Adrenal gland (tissue), 12 donors: ENCODE measurements around the gene PRSS3. TPM values are rescaled to one million over a fixed set of nuclear protein-coding genes. Genes with fewer than 3 reads are reported as not detected.
A peak's percentile ranks its signal among the peaks of the same experiment; 100 is the strongest.
"Not testable (repeated sequence)": the region's sequence is repeated elsewhere in the genome, so short reads cannot be mapped to it uniquely, and the experiment has no call there.

Experiments used
- DNase-seq, 7 donors: peaks; one replicate each; pipeline ENCODE4 v3.0.0-alpha.2; 2019 to 2020
- H3K27ac ChIP-seq, 5 donors: fragments of 200-600 bp; sonication (generic) in 4 of 5; 1 replicate in 3 of 5; 2 replicates in 2 of 5; pipeline versions ENCODE4 v1.5.1 to v1.8.0; 2016 to 2020; ENCODE audit warnings: mild to moderate bottlenecking in 1 of 5
- H3K27me3 ChIP-seq: fragments of 200-600 bp; 2 replicates; pipeline ENCODE4 v1.8.0; 2021
- H3K36me3 ChIP-seq, 2 donors: fragments of 200-600 bp; replicated peaks in 1 of 2; 1 replicate in 1 of 2; 2 replicates in 1 of 2; pipeline versions ENCODE4 v1.5.1 to v1.8.0; 2018 to 2022
- H3K4me1 ChIP-seq, 2 donors: fragments of 200-600 bp; replicated peaks in 1 of 2; 1 replicate in 1 of 2; 2 replicates in 1 of 2; pipeline versions ENCODE4 v1.5.1 to v1.8.0; 2018 to 2021
- H3K4me3 ChIP-seq, 4 donors: fragments of 200-600 bp; sonication (generic) in 3 of 4; one replicate each; pipeline ENCODE4 v1.5.1; 2016 to 2018
- H3K9me3 ChIP-seq, 3 donors: fragments of 200-600 bp; sonication (generic) in 1 of 3; replicated peaks in 1 of 3; 1 replicate in 2 of 3; 2 replicates in 1 of 3; pipeline versions ENCODE4 v1.5.1 to v1.8.0; 2016 to 2021
- CTCF ChIP-seq, 6 experiments: fragments of 450-650 bp in 4 of 6; fragments of 200-600 bp in 2 of 6; sonication (generic) in 1 of 6; IDR thresholded peaks; 1 replicate in 5 of 6; 2 replicates in 1 of 6; pipeline versions ENCODE4 v1.5.1 to v1.8.0; 2016 to 2021; ENCODE audit warnings: antibody characterized with exemption in 6 of 6, mild to moderate bottlenecking in 2 of 6, moderate library complexity in 1 of 6
- POLR2A ChIP-seq, 2 donors: fragments of 450-650 bp; IDR thresholded peaks; one replicate each; pipeline ENCODE4 v1.6.1; 2017; ENCODE audit warnings: antibody characterized with exemption in 2 of 2, mild to moderate bottlenecking in 2 of 2, moderate library complexity in 1 of 2
- WGBS, 4 donors: extraction: QIAGEN DNeasy Blood & Tissue Kit in 2 of 4; methylation state at CpG; one replicate each; pipeline versions ENCODE4 v1.1.5 to v1.1.7; 2013 to 2017; 5-methylcytosine and 5-hydroxymethylcytosine counted together
- intact Hi-C, 2 donors: fragments of 100-400 bp; cut with DNase I; formaldehyde crosslinking; loops; one replicate each; pipeline versions ENCODE4 v1.14.1 to v1.15.0; 2022 to 2023
- polyA plus RNA-seq, 3 donors: library from polyadenylated mRNA; stranded (reverse); fragments of 200-250 nt in 2 of 3; fragments of 350-450 nt in 1 of 3; fragmentation: Illumina TruSeq in 1 of 3; extraction: RNeasy Lipid Tissue Mini Kit (QIAGEN cat#74804) in 1 of 3; gene quantifications; one replicate each; pipeline ENCODE4 v1.2.3, GENCODE V29; 2013 to 2014
- total RNA-seq, 9 donors: library from RNA; depleted of rRNA in 4 of 9; stranded (reverse); fragments of >200 nt in 4 of 9; fragments of 120-200 nt in 1 of 9; fragmentation: NEBNext Ultra II Directional in 1 of 9; extraction: Animal tissue kit (Norgen Biotek cat#: 25700) in 1 of 9; gene quantifications; one replicate each; pipeline versions ENCODE4 v1.1.0 to v1.2.4, GENCODE V29; 2013 to 2023
- donor health status: healthy with polysubstance abuse.
- donor health status: Bipolar disorder and iron deficiency.
- donor health status: DM: yes; HTN: yes; CAD: no.
- donor health status: DM: no; HTN: no; CAD: no.
- donor health status: DM: no; HTN: no; CAD: no.
- donor health status: DM: yes; HTN: yes; CAD: no.

Gene PRSS3
- total and polyA plus RNA-seq, 12 donors = 1.1 to 5.8 (median 3.4) TPM; not detected in 3

GRCh38 chr9:33808979-33809322 lies 13.6 kb downstream of the PRSS3 start:
- H3K4me3 ChIP-seq, intact Hi-C loops, H3K27me3 ChIP-seq, H3K36me3 ChIP-seq, H3K4me1 ChIP-seq, DNase-seq, H3K9me3 ChIP-seq, H3K27ac ChIP-seq: not testable (repeated sequence)
- WGBS, 4 donors = 66 to 80% (median 73%) methylated on average over 1 of the region's 1 CpG

GRCh38 chr9:33809506-33809905 lies 14.1 kb downstream of the PRSS3 start:
- no peak for DNase-seq
- Histone ChIP-seq H3K4me1 (peaks cover 10 to 11% of the 10 kb centered on the region in 2 donors), H3K4me3 (no peak overlapping the region), H3K27ac (no peak overlapping the region), H3K36me3 (no peaks in the 10 kb centered on the region), H3K27me3 (no peaks in the 10 kb centered on the region), H3K9me3 (no peaks in the 10 kb centered on the region)
- intact Hi-C loops = no loop called here
- TF ChIP-seq CTCF (IDR thresholded peaks at IDR 0.05) (no peak), POLR2A (IDR thresholded peaks at IDR 0.05) (no peak)
- WGBS, 4 donors = 88 to 100% (median 95%) methylated on average over 1 of the region's 1 CpG

- no peaks in the 10 kb centered on the region for H3K27me3 ChIP-seq
- intact Hi-C loops = loop anchor here in 1 of 2 donors (5.0 kb wide), 1 partner anchor 113 kb away; no protein-coding TSS in a partner anchor
These were observed 18.6 kb downstream of the PRSS3 start for GRCh38 chr9:33813712-33814641.

GRCh38 chr9:33815781-33816180 lies 20.4 kb downstream of the PRSS3 start:
- intact Hi-C loops = loop anchor here in 1 of 2 donors (5.0 kb wide), 1 partner anchor 37 kb away; no protein-coding TSS in a partner anchor
- H3K4me3 ChIP-seq = no peak overlapping the region
- no peaks in the 10 kb centered on the region for H3K36me3 ChIP-seq
- DNase-seq = no peak
- H3K9me3 ChIP-seq = no peaks in the 10 kb centered on the region
- TF ChIP-seq POLR2A (IDR thresholded peaks at IDR 0.05) = no peak
- TF ChIP-seq CTCF (IDR thresholded peaks at IDR 0.05) = no peak
- H3K27me3 ChIP-seq = no peaks in the 10 kb centered on the region
- peak overlapping the region in 4 of 5 donors; percentile 88 to 99 (median 98) for H3K27ac ChIP-seq
- 89 to 97% (median 96%) methylated on average over 7 of the region's 7 CpGs for WGBS, 4 donors
- peaks cover 24 to 52% of the 10 kb centered on the region in 2 donors for H3K4me1 ChIP-seq

More at GRCh38 chr9:33813712-33814641, 18.6 kb downstream of the PRSS3 start:
- TF ChIP-seq CTCF (IDR thresholded peaks at IDR 0.05) (peak; percentile 56 to 91 (median 76)), POLR2A (IDR thresholded peaks at IDR 0.05) (no peak)
- peak overlapping the region in 4 of 5 donors; percentile 41 to 75 (median 56) for H3K27ac ChIP-seq
- 59 to 64% (median 61%) methylated on average over 8 of the region's 8 CpGs for WGBS, 4 donors
- H3K4me3 ChIP-seq = no peak overlapping the region
- no peaks in the 10 kb centered on the region for H3K9me3 ChIP-seq
- DNase-seq = peak in 2 of 7 donors; percentile 41 to 60
- peaks cover 15 to 34% of the 10 kb centered on the region in 2 donors for H3K4me1 ChIP-seq
- H3K36me3 ChIP-seq = no peaks in the 10 kb centered on the region
